GM12875 (cell line): ENCODE data around the gene MAGEA3.
"Not testable (repeated sequence)": the region's sequence is repeated elsewhere in the genome, so short reads cannot be mapped to it uniquely, and the experiment has no call there.

Experiments
- H3K4me3 ChIP-seq: one replicate; pipeline ENCODE4 v1.5.1; 2011; ENCODE audit warnings: low read depth, low read length, control low read depth
- TF ChIP-seq, protein P1 (sequence below): IDR thresholded peaks from 2 replicates; pipeline ENCODE4 v1.5.1; 2011; ENCODE audit warnings: low read depth, mild to moderate bottlenecking, control low read depth, inconsistent platforms, low read length, moderate library complexity, borderline replicate concordance; ENCODE audit not compliant: insufficient read depth

The MAGEA3 gene

DNA sequence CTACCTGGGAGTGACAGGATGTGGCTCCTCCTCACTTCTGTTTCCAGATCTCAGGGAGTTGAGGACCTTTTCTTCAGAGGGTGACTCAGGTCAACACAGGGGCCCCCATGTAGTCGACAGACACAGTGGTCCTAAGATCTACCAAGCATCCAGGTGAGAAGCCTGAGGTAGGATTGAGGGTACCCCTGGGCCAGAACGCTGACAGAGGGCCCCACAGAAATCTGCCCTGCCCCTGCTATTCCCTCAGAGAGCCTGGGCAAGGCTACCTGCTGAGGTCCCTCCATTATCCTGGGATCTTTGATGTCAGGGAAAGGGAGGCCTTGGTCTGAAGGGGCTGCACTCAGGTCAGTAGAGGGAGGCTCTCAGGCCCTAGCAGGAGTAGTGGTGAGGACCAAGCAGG lies 36.5 kb downstream of the MAGEA3 start:
- H3K4me3 ChIP-seq = no peak overlapping the region
- TF ChIP-seq, protein P1, sequence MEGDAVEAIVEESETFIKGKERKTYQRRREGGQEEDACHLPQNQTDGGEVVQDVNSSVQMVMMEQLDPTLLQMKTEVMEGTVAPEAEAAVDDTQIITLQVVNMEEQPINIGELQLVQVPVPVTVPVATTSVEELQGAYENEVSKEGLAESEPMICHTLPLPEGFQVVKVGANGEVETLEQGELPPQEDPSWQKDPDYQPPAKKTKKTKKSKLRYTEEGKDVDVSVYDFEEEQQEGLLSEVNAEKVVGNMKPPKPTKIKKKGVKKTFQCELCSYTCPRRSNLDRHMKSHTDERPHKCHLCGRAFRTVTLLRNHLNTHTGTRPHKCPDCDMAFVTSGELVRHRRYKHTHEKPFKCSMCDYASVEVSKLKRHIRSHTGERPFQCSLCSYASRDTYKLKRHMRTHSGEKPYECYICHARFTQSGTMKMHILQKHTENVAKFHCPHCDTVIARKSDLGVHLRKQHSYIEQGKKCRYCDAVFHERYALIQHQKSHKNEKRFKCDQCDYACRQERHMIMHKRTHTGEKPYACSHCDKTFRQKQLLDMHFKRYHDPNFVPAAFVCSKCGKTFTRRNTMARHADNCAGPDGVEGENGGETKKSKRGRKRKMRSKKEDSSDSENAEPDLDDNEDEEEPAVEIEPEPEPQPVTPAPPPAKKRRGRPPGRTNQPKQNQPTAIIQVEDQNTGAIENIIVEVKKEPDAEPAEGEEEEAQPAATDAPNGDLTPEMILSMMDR = no peak

DNA sequence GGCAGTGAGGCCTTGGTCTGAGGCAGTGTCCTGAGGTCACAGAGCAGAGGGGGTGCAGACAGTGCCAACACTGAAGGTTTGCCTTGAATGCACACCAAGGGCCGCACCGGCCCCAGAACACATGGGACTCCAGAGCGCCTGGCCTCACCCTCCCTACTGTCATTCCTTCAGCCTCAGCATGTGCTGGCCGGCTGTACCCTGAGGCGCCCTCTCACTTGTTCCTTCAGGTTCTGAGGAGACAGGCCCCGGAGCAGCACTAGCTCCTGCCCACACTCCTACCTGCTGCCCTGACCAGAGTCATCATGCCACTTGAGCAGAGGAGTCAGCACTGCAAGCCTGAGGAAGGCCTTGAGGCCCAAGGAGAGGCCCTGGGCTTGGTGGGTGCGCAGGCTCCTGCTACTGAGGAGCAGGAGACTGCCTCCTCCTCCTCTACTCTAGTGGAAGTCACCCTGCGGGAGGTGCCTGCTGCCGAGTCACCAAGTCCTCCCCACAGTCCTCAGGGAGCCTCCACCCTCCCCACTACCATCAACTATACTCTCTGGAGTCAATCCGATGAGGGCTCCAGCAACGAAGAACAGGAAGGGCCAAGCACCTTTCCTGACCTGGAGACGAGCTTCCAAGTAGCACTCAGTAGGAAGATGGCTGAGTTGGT lies 37.4 kb downstream of the MAGEA3 start:
- TF ChIP-seq, protein P1 = no peak
- H3K4me3 ChIP-seq = no peak overlapping the region

DNA sequence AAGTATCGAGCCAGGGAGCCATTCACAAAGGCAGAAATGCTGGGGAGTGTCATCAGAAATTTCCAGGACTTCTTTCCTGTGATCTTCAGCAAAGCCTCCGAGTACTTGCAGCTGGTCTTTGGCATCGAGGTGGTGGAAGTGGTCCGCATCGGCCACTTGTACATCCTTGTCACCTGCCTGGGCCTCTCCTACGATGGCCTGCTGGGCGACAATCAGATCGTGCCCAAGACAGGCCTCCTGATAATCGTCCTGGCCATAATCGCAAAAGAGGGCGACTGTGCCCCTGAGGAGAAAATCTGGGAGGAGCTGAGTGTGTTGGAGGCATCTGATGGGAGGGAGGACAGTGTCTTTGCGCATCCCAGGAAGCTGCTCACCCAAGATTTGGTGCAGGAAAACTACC lies 37.9 kb downstream of the MAGEA3 start:
- not testable (repeated sequence) for H3K4me3 ChIP-seq

DNA sequence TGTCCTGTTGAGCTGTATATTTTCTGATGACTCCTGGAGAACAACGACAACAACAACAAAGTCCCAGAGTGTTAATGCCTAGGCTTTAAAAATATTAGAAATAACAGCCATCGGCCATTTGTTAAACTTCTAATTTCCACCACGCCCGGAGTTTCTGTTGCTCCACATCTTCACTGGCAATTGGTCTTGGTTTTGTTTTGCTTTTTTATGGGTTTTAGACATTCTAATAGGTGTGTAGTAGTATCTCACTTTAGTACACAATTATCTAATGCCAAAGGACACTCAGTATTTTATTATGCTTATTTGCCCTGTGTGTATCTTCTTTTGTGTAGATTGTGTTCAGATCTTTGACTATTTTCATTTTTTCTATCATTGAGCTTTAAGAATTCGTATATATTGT lies 40.0 kb downstream of the MAGEA3 start:
- H3K4me3 ChIP-seq = no peak overlapping the region
- TF ChIP-seq, protein P1 = no peak
